Ovary (tissue), 3 donors: ENCODE results near the gene TOR1AIP2.

Experiments used
- CTCF ChIP-seq, 3 donors: fragments of 450-650 bp in 2 of 3; fragments of 200-600 bp in 1 of 3; IDR thresholded peaks; one replicate each; pipeline versions ENCODE4 v1.5.1 to v1.8.0; 2016 to 2022; ENCODE audit warnings: antibody characterized with exemption in 3 of 3, mild to moderate bottlenecking in 1 of 3
- EP300 ChIP-seq: sonication (generic); formaldehyde crosslinking; IDR thresholded peaks from one replicate; pipeline ENCODE4 v1.6.1; 2017; ENCODE audit warnings: antibody characterized with exemption
- POLR2A ChIP-seq: fragments of 450-650 bp; IDR thresholded peaks from one replicate; pipeline ENCODE4 v1.6.1; 2017; ENCODE audit warnings: antibody characterized with exemption, mild to moderate bottlenecking, moderate library complexity
- donor health status: DM: no; HTN: no; CAD: no.

GRCh38 chr1:179812501-179813292, 64.9 kb downstream of the TOR1AIP2 start:
- TF ChIP-seq CTCF (IDR thresholded peaks at IDR 0.05), result no peak
- no peak for TF ChIP-seq EP300
- no peak for TF ChIP-seq POLR2A
